Hepatocyte (in vitro differentiated cells): ENCODE data around the gene CMIP. TPM values are rescaled to one million over a fixed set of nuclear protein-coding genes. Genes with fewer than 3 reads are reported as not detected.

Experiments
- DNase-seq: peaks from one replicate; pipeline ENCODE4 v3.0.0-alpha.2; 2016; ENCODE audit warnings: low spot score
- H2AFZ ChIP-seq: fragments of 200-600 bp; sonication (generic); 2 replicates; pipeline ENCODE4 v1.6.0; 2016; ENCODE audit warnings: antibody characterized with exemption, mild to moderate bottlenecking
- H3K27ac ChIP-seq: fragments of 200-600 bp; sonication (generic); 2 replicates; pipeline ENCODE4 v1.5.1; 2016; ENCODE audit warnings: mild to moderate bottlenecking
- H3K27me3 ChIP-seq: fragments of 200-600 bp; sonication (generic); 2 replicates; pipeline ENCODE4 v1.6.1; 2016
- H3K36me3 ChIP-seq: fragments of 200-600 bp; sonication (generic); replicated peaks from 2 replicates; pipeline ENCODE4 v1.5.1; 2016; ENCODE audit warnings: low read depth; ENCODE audit not compliant: insufficient read depth
- H3K4me1 ChIP-seq: fragments of 200-600 bp; sonication (generic); 2 replicates; pipeline ENCODE4 v1.5.1; 2016; ENCODE audit warnings: mild to moderate bottlenecking, moderate library complexity; ENCODE audit not compliant: insufficient read depth
- H3K4me2 ChIP-seq: fragments of 200-600 bp; sonication (generic); 2 replicates; pipeline ENCODE4 v1.6.0; 2016
- H3K4me3 ChIP-seq: fragments of 200-600 bp; sonication (generic); 2 replicates; pipeline ENCODE4 v1.5.1; 2016; ENCODE audit warnings: mild to moderate bottlenecking
- H3K79me2 ChIP-seq: fragments of 200-600 bp; sonication (generic); 2 replicates; pipeline ENCODE4 v1.6.0; 2017; ENCODE audit warnings: mild to moderate bottlenecking
- H3K9me2 ChIP-seq: fragments of 200-600 bp; sonication (generic); replicated peaks from 2 replicates; pipeline ENCODE4 v1.6.0; 2017; ENCODE audit warnings: mild to moderate bottlenecking; ENCODE audit not compliant: insufficient read depth
- H3K9me3 ChIP-seq: fragments of 200-600 bp; sonication (generic); 2 replicates; pipeline ENCODE4 v1.5.1; 2016; ENCODE audit warnings: low read depth, mild to moderate bottlenecking
- H4K20me1 ChIP-seq: fragments of 200-600 bp; sonication (generic); 2 replicates; pipeline ENCODE4 v1.6.0; 2016; ENCODE audit warnings: mild to moderate bottlenecking; ENCODE audit not compliant: insufficient read depth, poor library complexity, severe bottlenecking
- EZH2 ChIP-seq: fragments of 200-600 bp; sonication (generic); IDR thresholded peaks from 2 replicates; pipeline ENCODE4 v1.6.1; 2016; ENCODE audit warnings: antibody characterized with exemption, mild to moderate bottlenecking, borderline replicate concordance
- EZH2phosphoT487 ChIP-seq: fragments of 200-600 bp; sonication (generic); IDR thresholded peaks from one replicate; pipeline ENCODE4 v1.6.1; 2018; ENCODE audit warnings: antibody characterized with exemption, mild to moderate bottlenecking, low read depth, moderate library complexity; ENCODE audit not compliant: unreplicated experiment, severe bottlenecking
- WGBS: methylation state at CpG from one replicate; pipeline ENCODE4 v1.1.6; 2016; ENCODE audit warnings: low lambda C conversion rate; ENCODE audit errors: missing lambda C conversion rate; 5-methylcytosine and 5-hydroxymethylcytosine counted together
- polyA plus RNA-seq: library from polyadenylated mRNA; unstranded; fragments of >200 nt; fragmentation: Nextera tagmentation; extraction: Ambion mirVana; gene quantifications from 2 replicates; pipeline ENCODE4 v1.2.1, GENCODE V29; 2016
- total RNA-seq: library from RNA; depleted of rRNA; stranded (reverse); fragments of >200 nt; gene quantifications from 2 replicates; pipeline ENCODE4 v1.2.3, GENCODE V29; 2014
- TF ChIP-seq, protein P1 (sequence below): fragments of 200-600 bp; sonication (generic); IDR thresholded peaks from 2 replicates; pipeline ENCODE4 v1.5.1; 2016; ENCODE audit warnings: antibody characterized with exemption, mild to moderate bottlenecking; ENCODE audit not compliant: poor library complexity

The CMIP gene
- total and polyA plus RNA-seq, 2 experiments from 2014 or later: 5.8 to 17.8 TPM

DNA sequence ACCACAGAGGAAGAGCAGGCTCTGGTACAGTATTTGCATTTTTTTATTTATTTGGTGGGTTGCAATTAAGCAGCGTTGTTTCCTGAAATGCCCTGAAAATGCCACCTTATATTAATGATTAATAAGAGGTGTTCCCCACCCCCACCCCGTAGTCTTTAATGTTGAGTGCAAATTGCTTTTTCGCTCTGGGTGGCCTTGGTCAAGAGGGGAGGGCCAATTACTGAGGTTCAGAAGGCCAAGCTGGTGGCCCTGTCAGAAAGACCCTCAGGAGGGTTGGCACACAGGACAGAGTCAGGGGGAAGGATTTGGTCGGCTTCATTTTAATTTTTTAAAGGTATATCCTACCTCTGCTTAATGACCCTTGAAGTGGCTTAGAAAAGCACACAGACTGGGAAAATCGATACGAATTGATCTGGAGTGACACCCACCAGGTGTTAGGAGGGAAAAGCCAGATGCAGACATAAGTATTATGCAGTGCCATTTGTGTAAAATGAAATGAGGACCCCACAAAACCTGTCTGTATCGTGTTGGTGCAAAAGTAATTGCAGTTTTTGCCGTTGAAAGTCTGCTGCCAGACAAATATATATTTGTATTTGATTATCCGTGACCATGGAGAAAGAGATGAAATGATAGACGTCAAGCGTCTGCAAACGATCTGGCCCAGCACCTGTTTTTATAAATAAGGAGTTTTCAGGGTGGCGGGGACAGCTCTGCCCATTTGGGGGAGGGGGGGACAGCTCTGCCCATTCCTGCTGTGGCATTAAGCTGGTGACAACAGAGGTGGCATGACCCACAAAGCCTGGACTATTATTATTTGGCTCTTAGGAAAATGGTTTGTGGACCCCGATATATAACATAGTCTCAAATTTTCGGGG, 190.7 kb downstream of the CMIP start:
- H3K4me2 ChIP-seq: no peak overlapping the region
- H3K27me3 ChIP-seq: no peaks in the 10 kb centered on the region
- H3K36me3 ChIP-seq: no peaks in the 10 kb centered on the region
- peaks cover 11% of the 10 kb centered on the region for H4K20me1 ChIP-seq
- H3K9me2 ChIP-seq: no peaks in the 10 kb centered on the region
- H3K4me3 ChIP-seq: no peak overlapping the region
- peaks cover 20% of the 10 kb centered on the region for H3K4me1 ChIP-seq
- 81% methylated on average over 15 of the region's 15 CpGs for WGBS
- no peak for DNase-seq
- no peaks in the 10 kb centered on the region for H3K9me3 ChIP-seq
- no peak for TF ChIP-seq EZH2
- TF ChIP-seq, protein P1, sequence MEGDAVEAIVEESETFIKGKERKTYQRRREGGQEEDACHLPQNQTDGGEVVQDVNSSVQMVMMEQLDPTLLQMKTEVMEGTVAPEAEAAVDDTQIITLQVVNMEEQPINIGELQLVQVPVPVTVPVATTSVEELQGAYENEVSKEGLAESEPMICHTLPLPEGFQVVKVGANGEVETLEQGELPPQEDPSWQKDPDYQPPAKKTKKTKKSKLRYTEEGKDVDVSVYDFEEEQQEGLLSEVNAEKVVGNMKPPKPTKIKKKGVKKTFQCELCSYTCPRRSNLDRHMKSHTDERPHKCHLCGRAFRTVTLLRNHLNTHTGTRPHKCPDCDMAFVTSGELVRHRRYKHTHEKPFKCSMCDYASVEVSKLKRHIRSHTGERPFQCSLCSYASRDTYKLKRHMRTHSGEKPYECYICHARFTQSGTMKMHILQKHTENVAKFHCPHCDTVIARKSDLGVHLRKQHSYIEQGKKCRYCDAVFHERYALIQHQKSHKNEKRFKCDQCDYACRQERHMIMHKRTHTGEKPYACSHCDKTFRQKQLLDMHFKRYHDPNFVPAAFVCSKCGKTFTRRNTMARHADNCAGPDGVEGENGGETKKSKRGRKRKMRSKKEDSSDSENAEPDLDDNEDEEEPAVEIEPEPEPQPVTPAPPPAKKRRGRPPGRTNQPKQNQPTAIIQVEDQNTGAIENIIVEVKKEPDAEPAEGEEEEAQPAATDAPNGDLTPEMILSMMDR: no peak
- no peak for TF ChIP-seq EZH2phosphoT487
- no peak overlapping the region for H3K27ac ChIP-seq
- H2AFZ ChIP-seq: no peak overlapping the region
- H3K79me2 ChIP-seq: peaks cover 43% of the 10 kb centered on the region

DNA sequence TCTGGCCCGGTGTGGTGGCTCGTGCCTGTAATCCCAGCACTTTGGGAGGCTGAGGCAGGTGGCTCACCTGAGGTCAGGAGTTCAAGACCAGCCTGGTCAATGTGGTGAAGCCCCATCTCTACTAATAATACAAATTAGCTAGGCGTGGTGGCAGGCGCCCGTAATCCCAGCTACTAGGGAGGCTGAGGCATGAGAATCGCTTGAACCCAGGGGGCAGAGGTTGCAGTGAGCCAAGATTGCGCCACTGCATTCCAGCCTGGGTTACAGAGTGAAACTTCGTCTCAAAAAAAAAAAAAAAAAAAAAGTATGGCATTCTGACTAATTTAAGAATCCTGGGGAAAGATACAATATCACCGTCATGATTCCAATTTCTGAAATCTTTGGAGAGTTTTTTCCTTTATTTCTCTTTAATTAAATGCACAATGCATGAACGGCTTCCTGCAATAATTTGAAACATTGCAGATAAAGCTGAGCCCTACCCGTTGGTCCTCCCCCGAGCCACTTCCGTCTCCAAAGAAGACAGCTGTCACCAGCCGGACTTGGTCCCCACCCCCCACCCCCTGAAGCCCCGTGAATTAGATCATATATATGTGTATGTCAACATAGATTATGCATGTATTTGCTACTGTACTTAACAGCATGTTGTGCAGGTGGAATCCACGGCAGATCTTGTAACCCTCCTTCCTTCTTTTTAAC, 191.8 kb downstream of the CMIP start:
- no peaks in the 10 kb centered on the region for H3K27me3 ChIP-seq
- no peaks in the 10 kb centered on the region for H3K9me3 ChIP-seq
- no peaks in the 10 kb centered on the region for H3K9me2 ChIP-seq
- no peak for DNase-seq
- peaks cover 20% of the 10 kb centered on the region for H3K4me1 ChIP-seq
- H3K4me2 ChIP-seq: no peak overlapping the region
- H3K27ac ChIP-seq: no peak overlapping the region
- H3K4me3 ChIP-seq: no peak overlapping the region
- H3K36me3 ChIP-seq: no peaks in the 10 kb centered on the region
- H4K20me1 ChIP-seq: peaks cover 11% of the 10 kb centered on the region
- H3K79me2 ChIP-seq: peaks cover 39% of the 10 kb centered on the region
- TF ChIP-seq, protein P1: no peak
- TF ChIP-seq EZH2 (no peak), EZH2phosphoT487 (no peak)
- WGBS: 75% methylated on average over 16 of the region's 16 CpGs
- no peak overlapping the region for H2AFZ ChIP-seq

DNA sequence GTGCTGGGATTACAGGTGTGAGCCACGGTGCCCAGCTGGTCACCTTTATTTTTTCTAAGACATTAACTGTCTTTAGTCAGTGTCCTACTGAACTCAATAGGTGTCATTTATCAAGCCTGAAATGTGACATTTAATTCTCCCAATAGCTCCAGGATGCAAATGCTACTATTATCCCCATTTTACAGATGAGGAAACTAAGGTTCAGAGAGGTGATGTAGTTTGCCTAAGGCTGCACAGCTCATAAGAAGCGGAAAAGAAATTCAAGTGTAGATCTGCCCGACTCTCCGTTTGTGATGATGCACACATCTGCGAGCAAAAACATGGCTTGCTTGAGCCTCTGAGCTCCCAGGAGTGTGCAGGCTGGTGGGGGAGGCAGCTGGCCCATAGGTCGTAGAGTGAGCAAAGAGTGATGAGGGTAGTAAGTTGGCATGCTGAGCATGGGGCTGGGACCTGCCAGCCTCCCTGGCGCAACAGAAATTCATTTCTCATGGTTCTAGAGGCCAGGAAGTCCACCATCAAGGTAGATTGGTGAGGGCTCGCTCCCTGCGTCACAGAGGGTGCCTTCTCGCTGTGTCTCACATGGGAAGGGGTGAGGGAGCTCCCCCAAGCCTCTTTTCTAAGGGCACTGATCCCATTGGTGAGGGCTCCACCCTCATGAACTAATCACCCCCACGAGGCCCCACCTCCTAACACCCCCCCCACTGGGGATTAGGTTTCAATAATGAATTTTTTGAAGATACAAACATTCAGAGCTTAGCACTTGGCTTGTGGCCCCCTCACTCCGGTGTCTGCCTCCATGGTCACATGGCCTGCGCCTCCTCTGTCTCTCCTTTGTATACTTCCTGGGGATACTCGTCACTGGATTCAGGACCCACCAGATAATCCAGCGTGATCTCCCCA, 193.0 kb downstream of the CMIP start:
- H3K79me2 ChIP-seq: peaks cover 48% of the 10 kb centered on the region
- no peaks in the 10 kb centered on the region for H3K36me3 ChIP-seq
- H3K27me3 ChIP-seq: no peaks in the 10 kb centered on the region
- H3K4me2 ChIP-seq: no peak overlapping the region
- TF ChIP-seq EZH2 (no peak), EZH2phosphoT487 (no peak)
- TF ChIP-seq, protein P1: no peak
- H3K4me3 ChIP-seq: no peak overlapping the region
- no peaks in the 10 kb centered on the region for H3K9me2 ChIP-seq
- peaks cover 20% of the 10 kb centered on the region for H3K4me1 ChIP-seq
- no peaks in the 10 kb centered on the region for H3K9me3 ChIP-seq
- peaks cover 11% of the 10 kb centered on the region for H4K20me1 ChIP-seq
- no peak overlapping the region for H3K27ac ChIP-seq
- DNase-seq: no peak
- H2AFZ ChIP-seq: no peak overlapping the region
- 97% methylated on average over 15 of the region's 15 CpGs for WGBS
